ENCODE results near the gene TDO2.

The TDO2 gene

DNA sequence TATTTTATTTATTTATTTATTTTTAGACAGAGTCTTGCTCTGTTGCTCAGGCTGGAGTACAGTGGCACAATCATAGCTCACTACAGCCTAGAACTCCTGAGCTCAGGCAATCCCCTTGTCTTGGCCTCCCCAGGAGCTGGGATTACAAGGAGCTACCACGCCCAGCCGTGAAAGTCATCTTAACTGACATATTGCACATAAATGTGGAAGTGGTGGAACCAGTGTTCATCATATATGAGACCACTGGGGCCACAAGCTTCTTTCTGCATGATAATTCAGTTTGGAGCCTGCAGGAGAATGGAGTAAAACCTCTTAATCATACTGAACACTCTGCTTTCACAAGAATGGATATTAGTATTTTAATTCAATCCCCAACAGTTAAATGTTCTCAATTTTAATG is 62.7 kb downstream of the TDO2 start:
- Mint-ChIP-seq H3K36me3 (ENCODE audit: low read depth) (no peaks in the 10 kb centered on the region), H3K9me3 (no peaks in the 10 kb centered on the region), H3K27me3 (ENCODE audit: low read depth) (no peaks in the 10 kb centered on the region), H3K4me3 (no peak overlapping the region), H3K27ac (peak overlapping the region; percentile 61 to 75 (median 64)), H3K4me1 (peaks cover 48% of the 10 kb centered on the region)
- TF ChIP-seq, protein P1, sequence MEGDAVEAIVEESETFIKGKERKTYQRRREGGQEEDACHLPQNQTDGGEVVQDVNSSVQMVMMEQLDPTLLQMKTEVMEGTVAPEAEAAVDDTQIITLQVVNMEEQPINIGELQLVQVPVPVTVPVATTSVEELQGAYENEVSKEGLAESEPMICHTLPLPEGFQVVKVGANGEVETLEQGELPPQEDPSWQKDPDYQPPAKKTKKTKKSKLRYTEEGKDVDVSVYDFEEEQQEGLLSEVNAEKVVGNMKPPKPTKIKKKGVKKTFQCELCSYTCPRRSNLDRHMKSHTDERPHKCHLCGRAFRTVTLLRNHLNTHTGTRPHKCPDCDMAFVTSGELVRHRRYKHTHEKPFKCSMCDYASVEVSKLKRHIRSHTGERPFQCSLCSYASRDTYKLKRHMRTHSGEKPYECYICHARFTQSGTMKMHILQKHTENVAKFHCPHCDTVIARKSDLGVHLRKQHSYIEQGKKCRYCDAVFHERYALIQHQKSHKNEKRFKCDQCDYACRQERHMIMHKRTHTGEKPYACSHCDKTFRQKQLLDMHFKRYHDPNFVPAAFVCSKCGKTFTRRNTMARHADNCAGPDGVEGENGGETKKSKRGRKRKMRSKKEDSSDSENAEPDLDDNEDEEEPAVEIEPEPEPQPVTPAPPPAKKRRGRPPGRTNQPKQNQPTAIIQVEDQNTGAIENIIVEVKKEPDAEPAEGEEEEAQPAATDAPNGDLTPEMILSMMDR (IDR thresholded peaks at IDR 0.05; ENCODE audit: unreplicated experiment in 3 of 3): no peak

DNA sequence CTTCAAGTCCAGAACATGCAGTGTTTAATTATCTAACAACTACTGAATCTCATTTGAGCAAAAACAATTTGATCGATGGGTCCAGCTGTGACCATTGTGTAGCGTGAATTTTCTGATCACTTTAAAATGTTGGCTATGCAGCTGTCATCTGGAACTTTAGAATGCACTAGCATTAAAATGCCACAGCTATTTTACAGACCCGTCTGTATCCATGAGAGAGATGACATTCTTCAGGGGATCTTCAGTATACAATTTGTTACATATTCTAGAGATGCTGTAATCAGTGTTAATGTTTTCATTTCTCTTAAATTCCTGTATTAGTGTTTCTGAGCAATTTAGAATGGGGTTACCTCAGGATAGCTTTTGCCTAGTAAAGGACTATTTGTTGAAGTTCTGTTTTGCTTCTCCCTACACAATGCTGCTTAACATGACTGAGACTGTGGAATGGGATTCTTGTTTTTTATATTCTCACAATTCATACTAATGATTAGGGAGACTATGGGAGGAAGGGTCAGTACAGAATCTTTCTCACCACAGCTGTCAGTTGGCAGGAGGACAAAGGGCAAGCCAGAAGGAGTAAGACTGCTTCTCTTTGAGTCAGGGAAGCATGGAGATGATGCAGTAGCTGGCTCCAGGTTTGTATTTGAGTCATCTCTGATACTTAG is 63.4 kb downstream of the TDO2 start:
- peak overlapping the region; percentile 61 to 75 (median 64) for H3K27ac Mint-ChIP-seq
- no peaks in the 10 kb centered on the region for H3K27me3 Mint-ChIP-seq (ENCODE audit: low read depth)
- H3K36me3 Mint-ChIP-seq (ENCODE audit: low read depth): no peaks in the 10 kb centered on the region
- H3K4me3 Mint-ChIP-seq: peak overlapping the region in 1 of 3 experiments; percentile 13
- TF ChIP-seq, protein P1 (IDR thresholded peaks at IDR 0.05; ENCODE audit: unreplicated experiment in 3 of 3): no peak
- peaks cover 47% of the 10 kb centered on the region for H3K4me1 Mint-ChIP-seq
- H3K9me3 Mint-ChIP-seq: no peaks in the 10 kb centered on the region

Data from nephron (organoid).